HL-60/S4 treated with retinoic acid at 250 ng/mL for 4 days and 3 days (cell line): ENCODE data around the gene BSN.

Source experiments
- in situ Hi-C: fragments of 300-500 bp; cut with MboI; formaldehyde crosslinking; loops from 2 replicates; pipeline ENCODE4 v1.7.0; 2022; ENCODE audit warnings: low sequenced_read_pairs

Gene BSN

DNA sequence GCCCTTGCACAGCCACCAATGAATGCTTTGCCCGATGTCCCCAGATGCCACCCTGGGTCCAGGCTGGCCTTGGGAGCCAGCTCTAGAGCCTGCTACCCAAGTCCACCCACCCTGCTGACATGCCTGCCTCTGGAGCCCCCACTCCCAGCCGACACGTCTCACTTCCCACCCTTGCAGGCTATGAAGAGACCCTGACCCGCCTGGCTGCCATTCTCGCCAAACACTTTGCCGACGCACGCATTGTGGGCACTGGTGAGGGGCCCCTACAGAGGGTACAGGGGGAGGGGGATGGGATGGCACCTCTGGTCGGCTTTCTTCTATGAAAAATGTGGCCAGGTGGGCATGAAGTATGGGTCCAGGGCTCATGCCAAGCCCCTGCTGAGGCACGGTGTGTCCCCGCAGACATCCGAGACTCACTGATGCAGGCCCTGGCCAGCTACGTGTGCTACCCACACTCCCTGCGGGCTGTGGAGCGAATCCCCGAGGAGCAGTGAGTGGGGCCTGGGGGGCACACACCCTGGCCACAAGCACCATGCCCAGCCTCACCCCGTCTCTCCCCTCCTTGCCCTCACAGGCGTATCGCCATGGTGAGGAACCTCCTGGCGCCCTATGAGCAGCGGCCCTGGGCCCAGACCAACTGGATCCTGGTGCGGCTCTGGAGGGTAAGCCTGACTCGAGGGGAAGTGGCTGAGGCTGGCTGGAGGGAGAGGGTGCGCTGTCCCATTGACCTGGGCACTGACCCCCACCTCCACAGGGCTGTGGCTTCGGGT, 159.2 kb downstream of the BSN start:
- in situ Hi-C loops, result no loop called here

DNA sequence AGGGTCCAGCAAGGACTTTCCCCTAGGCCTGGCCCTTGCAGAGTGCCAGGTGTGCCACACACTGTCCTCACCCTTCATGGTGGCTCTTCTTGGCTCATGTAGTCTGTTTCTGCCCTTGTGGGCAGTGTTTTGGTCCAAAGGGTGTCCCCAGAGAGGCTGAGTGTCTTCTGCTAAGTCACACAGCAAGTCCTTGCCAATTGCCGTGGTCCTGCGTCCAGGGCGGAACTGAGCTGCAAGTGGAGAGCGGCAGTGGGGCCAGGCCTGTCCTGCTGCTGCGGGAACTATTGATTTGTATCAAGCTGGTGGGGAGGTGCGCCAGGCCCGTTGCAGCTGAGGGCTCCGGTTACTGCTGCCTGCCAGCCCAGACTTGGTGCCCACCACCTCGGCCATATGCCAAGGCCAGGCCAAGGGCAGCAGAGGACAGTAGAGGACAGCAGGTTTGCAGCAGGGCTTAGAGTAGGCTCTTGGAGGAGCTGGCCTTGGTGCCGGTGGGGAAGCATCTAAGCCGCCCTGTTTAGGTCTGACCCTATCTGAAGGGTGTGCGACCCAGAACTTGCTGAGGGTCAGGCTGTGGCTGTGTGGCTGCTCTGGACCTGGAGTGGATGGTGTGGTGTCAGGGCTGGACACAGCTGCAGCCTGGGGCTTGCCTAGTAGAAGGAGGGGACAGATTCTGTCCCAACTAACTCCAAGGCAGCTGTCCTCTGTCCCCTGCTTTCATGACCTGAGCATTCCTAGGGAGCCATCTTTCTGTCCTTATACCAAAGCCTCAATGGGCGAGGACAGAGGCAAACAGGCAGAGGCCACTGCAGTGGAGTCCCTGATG, 160.7 kb downstream of the BSN start:
- in situ Hi-C loops, result no loop called here

GRCh38 chr3:49715611-49716121, 161.4 kb downstream of the BSN start:
- in situ Hi-C loops, result no loop called here

- in situ Hi-C loops, result no loop called here
Measured at GRCh38 chr3:49716169-49716568, 161.9 kb downstream of the BSN start.

DNA sequence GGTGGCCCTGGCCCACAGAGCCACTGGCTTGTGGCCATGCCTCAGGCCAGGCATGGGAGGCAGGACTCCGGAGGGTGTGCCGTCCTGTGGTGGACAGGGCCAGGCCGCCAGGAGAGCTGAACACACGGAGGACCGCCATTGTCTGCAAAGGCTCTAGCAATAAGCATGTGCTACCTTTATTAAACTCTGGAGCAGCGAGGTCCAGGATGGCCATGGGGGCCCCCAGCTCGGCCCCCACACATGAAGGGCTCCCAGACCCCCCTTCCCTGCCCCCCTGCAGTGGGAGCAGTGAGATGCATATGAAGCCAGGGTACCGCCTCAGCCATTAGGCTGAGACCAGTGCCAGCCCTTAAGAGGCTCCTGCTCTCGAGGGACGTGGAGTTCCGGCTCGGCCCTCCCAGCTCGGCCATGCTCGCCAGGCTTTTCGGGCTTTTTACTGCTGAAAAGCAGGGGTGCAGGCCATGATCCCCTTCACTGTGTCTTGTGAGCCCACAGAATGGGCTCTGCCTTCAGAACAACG, 162.5 kb downstream of the BSN start:
- in situ Hi-C loops, result no loop called here

- in situ Hi-C loops, result no loop called here
Measured at GRCh38 chr3:49717211-49717958, 163.1 kb downstream of the BSN start.

GRCh38 chr3:49717959-49718857, 163.9 kb downstream of the BSN start:
- in situ Hi-C loops, result no loop called here

DNA sequence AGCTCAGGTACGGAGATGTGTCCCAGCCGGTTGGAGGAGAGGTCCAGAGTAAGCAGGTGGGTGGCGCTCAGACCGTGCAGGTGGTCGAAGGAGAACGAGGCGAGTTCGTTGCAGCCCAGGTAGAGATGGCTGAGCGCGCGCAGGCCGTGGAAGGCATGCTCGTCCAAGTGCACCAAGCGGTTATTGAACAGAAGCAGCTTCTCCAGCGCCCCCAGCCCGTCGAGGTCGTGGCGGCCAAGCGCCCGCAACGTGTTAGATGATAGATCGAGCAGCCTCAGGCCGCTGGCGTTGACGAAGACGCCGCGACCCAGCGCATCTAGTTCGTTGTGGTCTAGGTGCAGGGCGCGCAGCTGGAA, 164.6 kb downstream of the BSN start:
- in situ Hi-C loops, result no loop called here

DNA sequence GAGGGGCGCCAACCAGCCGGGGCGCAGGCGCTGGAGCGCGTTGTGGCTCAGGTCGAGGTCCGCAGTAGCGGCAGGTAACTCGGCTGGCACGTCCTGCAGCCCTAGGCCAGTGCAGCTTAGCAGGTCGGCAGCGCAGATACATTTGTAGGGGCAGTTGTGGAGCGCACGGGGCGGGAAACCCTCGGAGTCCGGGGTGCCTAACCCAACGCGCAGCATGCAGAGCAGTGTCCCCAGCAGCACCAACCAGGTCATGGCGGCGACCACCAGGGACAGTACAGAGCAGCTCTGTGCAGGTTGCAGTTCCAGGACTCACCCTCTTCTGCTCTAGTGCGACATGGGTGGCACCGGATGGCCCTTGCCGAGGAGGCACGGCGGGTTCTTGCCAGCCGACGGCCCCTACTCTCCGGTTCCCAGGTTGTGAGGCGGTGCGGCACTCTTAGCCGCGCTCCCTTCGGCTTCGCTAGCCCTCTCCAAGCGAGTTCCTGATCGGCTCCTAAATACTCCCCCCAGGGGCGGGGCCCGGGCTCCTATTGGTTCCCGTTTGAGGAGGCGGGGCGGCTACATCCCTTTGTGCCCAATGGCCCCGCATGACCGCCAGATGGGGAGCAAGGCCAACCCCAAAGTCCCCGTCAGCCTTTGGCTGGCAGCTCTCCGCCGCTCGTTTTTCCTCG, 165.1 kb downstream of the BSN start, which contains the start of gene AMIGO3:
Gene AMIGO3 (minus strand): TSS at position 471 of the 671 bp plus-strand sequence. CDS start 219 bp downstream, at position 252.
- in situ Hi-C loops, result no loop called here
